ENCODE results near the gene GDPD5. TPM values are rescaled to one million over a fixed set of nuclear protein-coding genes. Genes with fewer than 3 reads are reported as not detected.
A peak's percentile ranks its signal among the peaks of the same experiment; 100 is the strongest.

Gene GDPD5, protein sequence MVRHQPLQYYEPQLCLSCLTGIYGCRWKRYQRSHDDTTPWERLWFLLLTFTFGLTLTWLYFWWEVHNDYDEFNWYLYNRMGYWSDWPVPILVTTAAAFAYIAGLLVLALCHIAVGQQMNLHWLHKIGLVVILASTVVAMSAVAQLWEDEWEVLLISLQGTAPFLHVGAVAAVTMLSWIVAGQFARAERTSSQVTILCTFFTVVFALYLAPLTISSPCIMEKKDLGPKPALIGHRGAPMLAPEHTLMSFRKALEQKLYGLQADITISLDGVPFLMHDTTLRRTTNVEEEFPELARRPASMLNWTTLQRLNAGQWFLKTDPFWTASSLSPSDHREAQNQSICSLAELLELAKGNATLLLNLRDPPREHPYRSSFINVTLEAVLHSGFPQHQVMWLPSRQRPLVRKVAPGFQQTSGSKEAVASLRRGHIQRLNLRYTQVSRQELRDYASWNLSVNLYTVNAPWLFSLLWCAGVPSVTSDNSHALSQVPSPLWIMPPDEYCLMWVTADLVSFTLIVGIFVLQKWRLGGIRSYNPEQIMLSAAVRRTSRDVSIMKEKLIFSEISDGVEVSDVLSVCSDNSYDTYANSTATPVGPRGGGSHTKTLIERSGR
- 10 to 100 TPM in 2 of 7 donors, 1 to 10 TPM in 5; 3.8 to 15.8 (median 8.4) TPM for total RNA-seq
- polyA plus RNA-seq, result 1 to 10 TPM; 5.5 to 6.3 TPM
- long read RNA-seq, donor 1, partial matches to known transcripts, result 8 of 9 reads
- long read RNA-seq, donor 1, other reads (novel, unspliced or antisense), result 1 of 9 reads
- long read RNA-seq, donor 2, partial matches to known transcripts, result 0 of 1 reads
- long read RNA-seq, donor 2, other reads (novel, unspliced or antisense), result 0 of 1 reads
- long read RNA-seq, donor 3, transcript GDPD5-201 (17 exons, 3,523 nt), result major isoform, 9 of 19 reads
- long read RNA-seq, donor 3, partial matches to known transcripts, result 2 of 19 reads
- long read RNA-seq, donor 3, other reads (novel, unspliced or antisense), result 7 of 19 reads

DNA sequence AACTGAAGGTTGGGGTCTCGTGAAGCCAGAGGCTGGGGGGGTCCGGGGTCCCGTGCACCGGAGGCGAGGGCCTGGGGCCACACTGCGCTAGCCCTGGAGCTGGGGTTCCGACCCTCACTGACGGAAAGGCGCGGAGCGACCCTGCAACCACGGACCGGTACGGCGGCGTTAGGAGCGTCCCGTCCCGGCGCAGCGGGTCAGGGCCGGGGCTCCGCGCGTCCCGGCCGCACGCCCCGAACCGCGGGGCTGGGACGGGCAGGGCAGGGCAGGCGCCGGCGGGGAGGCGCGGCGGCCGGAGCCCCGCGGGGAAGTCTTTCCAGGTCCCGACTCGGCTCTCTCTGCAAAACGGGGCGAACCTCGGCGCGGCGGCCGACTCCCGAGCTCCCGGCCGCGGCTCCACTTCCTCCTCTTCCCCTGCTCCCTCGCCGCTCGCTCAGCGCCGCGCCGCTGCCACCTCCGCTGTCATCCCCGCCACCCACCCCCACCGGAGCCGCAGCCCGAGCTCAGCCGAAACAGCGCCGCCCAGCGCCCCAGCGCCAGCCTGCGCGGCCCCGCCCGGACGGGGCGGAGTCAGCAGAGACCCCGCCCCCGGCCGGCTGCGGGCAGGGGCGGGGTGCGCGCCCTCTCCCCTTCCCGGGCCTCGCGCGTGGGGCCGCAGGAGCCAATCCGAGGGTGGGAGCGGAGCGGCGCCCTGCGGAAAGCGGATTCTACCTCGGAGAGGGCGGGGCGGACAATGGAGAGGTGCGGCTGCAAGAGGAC, at the start of gene GDPD5:
Gene GDPD5 (minus strand): TSS at position 509 of the 759 bp plus-strand sequence. CDS start 48,206 bp downstream, outside the sequence.
- 0 to 1% (median 1%) methylated on average over 54 to 99 of the region's 99 CpGs for WGBS, 3 donors
- peak; percentile 80 to 89 (median 86) for DNase-seq
- intact Hi-C loops (cut with DNase I), result loop anchor here in 3 of 4 donors (2.0 to 10.0 kb wide), 3 partner anchors 77 to 141 kb away; partner anchors contain the start of gene RPS3 (in 1 of the 3)
- Histone ChIP-seq H3K27ac (no peak within 1 kb of the TSS), H3K9me3 (no peaks in the 10 kb centered on the region), H3K4me1 (ENCODE audit: insufficient read depth) (peaks cover 3% of the 10 kb centered on the region), H3K36me3 (no peaks in the 10 kb centered on the region), H3K27me3 (no peaks in the 10 kb centered on the region), H3K4me3 (peak within 1 kb of the TSS; percentile 64)
- no peak for TF ChIP-seq POLR2A (IDR thresholded peaks at IDR 0.05)
- TF ChIP-seq, protein P1, sequence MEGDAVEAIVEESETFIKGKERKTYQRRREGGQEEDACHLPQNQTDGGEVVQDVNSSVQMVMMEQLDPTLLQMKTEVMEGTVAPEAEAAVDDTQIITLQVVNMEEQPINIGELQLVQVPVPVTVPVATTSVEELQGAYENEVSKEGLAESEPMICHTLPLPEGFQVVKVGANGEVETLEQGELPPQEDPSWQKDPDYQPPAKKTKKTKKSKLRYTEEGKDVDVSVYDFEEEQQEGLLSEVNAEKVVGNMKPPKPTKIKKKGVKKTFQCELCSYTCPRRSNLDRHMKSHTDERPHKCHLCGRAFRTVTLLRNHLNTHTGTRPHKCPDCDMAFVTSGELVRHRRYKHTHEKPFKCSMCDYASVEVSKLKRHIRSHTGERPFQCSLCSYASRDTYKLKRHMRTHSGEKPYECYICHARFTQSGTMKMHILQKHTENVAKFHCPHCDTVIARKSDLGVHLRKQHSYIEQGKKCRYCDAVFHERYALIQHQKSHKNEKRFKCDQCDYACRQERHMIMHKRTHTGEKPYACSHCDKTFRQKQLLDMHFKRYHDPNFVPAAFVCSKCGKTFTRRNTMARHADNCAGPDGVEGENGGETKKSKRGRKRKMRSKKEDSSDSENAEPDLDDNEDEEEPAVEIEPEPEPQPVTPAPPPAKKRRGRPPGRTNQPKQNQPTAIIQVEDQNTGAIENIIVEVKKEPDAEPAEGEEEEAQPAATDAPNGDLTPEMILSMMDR (IDR thresholded peaks at IDR 0.05), result peak in 2 of 3 donors; percentile 47 to 50
- TF ChIP-seq EP300 (IDR thresholded peaks at IDR 0.05), result no peak

DNA sequence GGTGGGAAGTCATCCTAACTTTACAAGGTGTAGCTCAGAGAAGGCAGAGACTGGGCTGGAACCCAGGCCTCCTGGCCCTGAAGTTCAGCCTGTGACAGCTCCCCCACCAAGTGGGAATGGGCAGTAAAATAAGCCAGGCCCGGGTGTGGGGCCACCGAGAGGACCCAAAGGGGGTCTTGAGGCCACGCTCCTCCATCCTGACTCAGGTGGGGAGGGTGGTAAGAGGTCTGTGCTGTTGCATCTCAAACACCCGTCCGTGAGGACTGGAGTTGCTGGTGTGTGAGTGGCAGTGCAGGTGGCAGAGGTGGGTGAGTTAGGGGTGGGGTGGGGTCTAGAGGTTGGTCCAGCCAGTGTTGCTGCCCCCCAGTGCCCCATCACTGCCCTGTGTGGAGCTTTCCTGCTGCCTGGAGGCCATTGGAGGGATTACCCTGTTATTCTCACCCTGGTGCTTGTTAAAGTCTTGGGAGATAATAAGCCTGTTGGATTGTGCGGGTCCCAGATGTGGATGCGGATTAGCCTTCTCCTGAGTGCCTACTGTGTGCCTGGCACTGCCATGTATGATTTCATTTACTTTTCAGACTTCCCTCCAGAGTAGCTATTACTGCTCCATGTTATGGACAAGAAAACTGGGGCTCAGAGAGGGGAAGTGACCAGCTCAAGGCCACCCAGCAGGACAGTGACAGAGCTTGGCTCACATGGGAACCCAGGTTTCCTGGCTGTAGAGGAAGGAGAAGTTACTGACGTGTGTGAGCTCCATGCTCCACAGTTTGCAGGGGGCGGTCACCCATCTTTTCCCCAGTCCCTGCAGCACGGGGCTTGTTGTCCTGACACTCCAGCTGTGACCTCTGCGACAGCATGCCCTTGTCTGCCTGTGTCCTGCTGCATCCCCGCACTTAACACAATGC, 49.2 kb upstream of the GDPD5 start:
- Histone ChIP-seq H3K27ac (peak overlapping the region in 1 of 2 donors; percentile 16), H3K4me1 (ENCODE audit: insufficient read depth) (peaks cover 5% of the 10 kb centered on the region), H3K27me3 (no peaks in the 10 kb centered on the region), H3K9me3 (no peaks in the 10 kb centered on the region), H3K36me3 (no peaks in the 10 kb centered on the region), H3K4me3 (no peak overlapping the region)
- intact Hi-C loops (cut with DNase I), result no loop called here
- 52 to 61% (median 56%) methylated on average over 12 of the region's 12 CpGs for WGBS, 3 donors
- TF ChIP-seq, protein P1 (IDR thresholded peaks at IDR 0.05), result peak in 1 of 3 donors; percentile 14
- TF ChIP-seq EP300 (IDR thresholded peaks at IDR 0.05) (no peak), POLR2A (IDR thresholded peaks at IDR 0.05) (no peak)
- DNase-seq, result peak in 1 of 5 donors; percentile 26

DNA sequence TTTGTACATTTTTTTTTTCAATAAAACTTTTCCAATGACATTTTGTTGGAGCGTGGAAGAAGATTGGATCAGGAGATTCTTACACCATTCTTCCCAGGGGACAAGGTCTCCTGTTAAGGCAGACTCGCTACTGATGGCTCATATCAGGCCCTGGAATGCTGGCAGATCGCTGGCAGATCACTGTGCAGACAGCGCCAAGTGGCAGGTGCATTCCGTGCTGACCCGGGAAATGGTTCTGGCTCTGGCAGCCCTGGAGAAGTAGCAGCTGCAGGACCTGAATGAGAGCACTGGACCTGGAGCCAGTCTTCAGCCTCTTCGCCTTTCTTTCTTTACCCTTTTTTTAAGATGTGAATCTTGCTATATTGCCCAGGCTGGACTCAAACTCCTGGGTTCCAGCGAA, 47.0 kb upstream of the GDPD5 start:
- H3K9me3 ChIP-seq, result no peaks in the 10 kb centered on the region
- no peak for TF ChIP-seq EP300 (IDR thresholded peaks at IDR 0.05)
- TF ChIP-seq, protein P1 (IDR thresholded peaks at IDR 0.05), result no peak
- no peak for TF ChIP-seq POLR2A (IDR thresholded peaks at IDR 0.05)
- 50 to 53% (median 50%) methylated on average over 8 of the region's 8 CpGs for WGBS, 3 donors
- no peaks in the 10 kb centered on the region for H3K36me3 ChIP-seq
- no peak overlapping the region for H3K27ac ChIP-seq
- intact Hi-C loops (cut with DNase I), result no loop called here
- H3K4me1 ChIP-seq (ENCODE audit: insufficient read depth), result peaks cover 6% of the 10 kb centered on the region
- no peak overlapping the region for H3K4me3 ChIP-seq
- H3K27me3 ChIP-seq, result no peaks in the 10 kb centered on the region
- DNase-seq, result peak in 1 of 5 donors; percentile 22

Measured in ovary (tissue), 10 donors.